ENCODE results near the gene GRWD1. TPM values are rescaled to one million over a fixed set of nuclear protein-coding genes. Genes with fewer than 3 reads are reported as not detected.

Gene GRWD1
- total and polyA plus RNA-seq, 2 of the 8 experiments (the other 6 are each of a cell fraction or from before 2014, with no cell fraction given), result 36.9 to 61.9 TPM

DNA sequence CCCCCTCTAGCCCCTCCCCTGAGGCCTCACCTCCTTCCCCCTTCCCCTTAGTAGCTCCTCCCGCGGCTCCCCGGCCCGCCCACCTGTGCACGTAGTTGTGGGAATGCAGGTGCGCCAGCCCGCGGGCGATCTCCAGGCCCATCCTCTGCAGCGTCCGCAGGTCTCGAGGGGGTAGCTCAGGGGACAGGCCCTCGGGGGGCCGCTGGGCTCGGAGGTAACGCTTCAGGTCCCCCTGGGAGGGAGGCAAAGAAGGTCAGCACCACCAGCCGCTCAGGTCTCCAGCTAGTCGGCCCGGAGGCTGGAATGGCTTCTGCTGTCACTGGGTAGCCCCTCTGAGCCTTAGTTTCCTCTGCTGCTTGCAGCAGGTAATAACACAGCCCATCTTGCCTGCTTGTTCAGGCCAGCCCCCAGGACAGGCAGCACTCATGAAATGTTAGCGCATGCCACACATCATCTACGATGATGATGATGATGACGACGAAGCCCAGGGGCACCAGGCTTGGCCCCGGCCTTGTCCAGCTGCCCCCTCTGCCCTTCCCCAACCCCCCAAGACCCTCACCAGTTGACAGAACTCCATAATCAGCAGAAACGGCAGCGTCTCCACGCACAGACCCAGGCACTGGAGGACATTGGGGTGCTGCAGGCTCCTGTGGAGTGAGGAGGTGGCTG lies 56.7 kb downstream of the GRWD1 start (continued):
- TF ChIP-seq EP300 (IDR thresholded peaks at IDR 0.05; ENCODE audit: borderline replicate concordance in 1 of 2, low read depth in 2 of 2, low read length in 2 of 2), result no peak
- TF ChIP-seq POU5F1 (IDR thresholded peaks at IDR 0.05; ENCODE audit: low read depth, low read length), result no peak
